Ishikawa (cell line): ENCODE data around the gene CDK5.

Experiments
- CEBPB ChIP-seq: IDR thresholded peaks from 2 replicates; pipeline ENCODE4 v1.6.1; 2012
- CREB1 ChIP-seq: IDR thresholded peaks from 2 replicates; pipeline ENCODE4 v1.6.1; 2012; ENCODE audit warnings: low read depth
- EGR1 ChIP-seq: IDR thresholded peaks from 2 replicates; pipeline ENCODE4 v1.6.1; 2012
- EP300 ChIP-seq: IDR thresholded peaks from 2 replicates; pipeline ENCODE4 v1.6.1; 2012; ENCODE audit warnings: borderline replicate concordance
- FOXM1 ChIP-seq: IDR thresholded peaks from 2 replicates; pipeline ENCODE4 v1.6.1; 2012; ENCODE audit warnings: low read depth, borderline replicate concordance
- MAX ChIP-seq: IDR thresholded peaks from 2 replicates; pipeline ENCODE4 v1.6.1; 2012
- NFIC ChIP-seq: IDR thresholded peaks from 2 replicates; pipeline ENCODE4 v1.6.1; 2012
- RAD21 ChIP-seq: IDR thresholded peaks from 2 replicates; pipeline ENCODE4 v1.6.1; 2012; ENCODE audit warnings: low read depth
- REST ChIP-seq: IDR thresholded peaks from 2 replicates; pipeline ENCODE4 v1.6.1; 2012; ENCODE audit warnings: low read depth, mild to moderate bottlenecking
- TAF1 ChIP-seq: IDR thresholded peaks from 2 replicates; pipeline ENCODE4 v1.6.1; 2012; ENCODE audit warnings: low read depth, mild to moderate bottlenecking
- TCF12 ChIP-seq: IDR thresholded peaks from 2 replicates; pipeline ENCODE4 v1.6.1; 2012; ENCODE audit warnings: low read depth
- TEAD4 ChIP-seq: IDR thresholded peaks from 2 replicates; pipeline ENCODE4 v1.6.1; 2012
- USF1 ChIP-seq: IDR thresholded peaks from 2 replicates; pipeline ENCODE4 v1.6.1; 2012
- YY1 ChIP-seq: IDR thresholded peaks from 2 replicates; pipeline ENCODE4 v1.6.1; 2012; ENCODE audit warnings: low read depth
- ZBTB7A ChIP-seq: IDR thresholded peaks from 2 replicates; pipeline ENCODE4 v1.6.1; 2012; ENCODE audit warnings: low read depth

Gene CDK5

GRCh38 chr7:151047976-151048815, 9.5 kb downstream of the CDK5 start, which contains the start of gene ASIC3:
TSS of gene ASIC3 (plus strand) at chr7:151048531. CDS start at chr7:151048886, 355 bp downstream.
- TF ChIP-seq TAF1 (no peak), REST (no peak), NFIC (no peak; the same call in 1 of the 2 replicates), YY1 (no peak)

GRCh38 chr7:151046603-151047573, 10.8 kb downstream of the CDK5 start:
- TF ChIP-seq FOXM1 (no peak), RAD21 (no peak), TEAD4 (no peak), CREB1 (no peak), NFIC (no peak), CEBPB (no peak), EGR1 (no peak), TAF1 (no peak), YY1 (no peak), EP300 (no peak), USF1 (no peak), TCF12 (no peak), REST (no peak), ZBTB7A (no peak), MAX (no peak)

- no peak for TF ChIP-seq EP300
- no peak for TF ChIP-seq FOXM1
- no peak for TF ChIP-seq TAF1
- no peak for TF ChIP-seq CEBPB
- TF ChIP-seq CREB1: no peak
- no peak for TF ChIP-seq ZBTB7A
- TF ChIP-seq EGR1: no peak
- no peak for TF ChIP-seq REST
- TF ChIP-seq TCF12: no peak
Observed at GRCh38 chr7:151045967-151046366, 11.7 kb downstream of the CDK5 start.

GRCh38 chr7:151045262-151045661, 12.4 kb downstream of the CDK5 start:
- no peak for TF ChIP-seq EP300
- TF ChIP-seq USF1: no peak
- no peak for TF ChIP-seq YY1
- no peak for TF ChIP-seq EGR1
- TF ChIP-seq MAX: no peak
- no peak for TF ChIP-seq FOXM1
- TF ChIP-seq TEAD4: no peak
